GM18873 (cell line): Measurements from ENCODE around the gene RXRA.

Experiments
- ATAC-seq: cut with Tn5 transposase; IDR thresholded peaks from one replicate; pipeline ENCODE4 v1.9.1; 2021; ENCODE audit warnings: mild to moderate bottlenecking, moderate library complexity, moderate number of reproducible peaks; ENCODE audit not compliant: unreplicated experiment, low FRiP score

The RXRA gene

DNA sequence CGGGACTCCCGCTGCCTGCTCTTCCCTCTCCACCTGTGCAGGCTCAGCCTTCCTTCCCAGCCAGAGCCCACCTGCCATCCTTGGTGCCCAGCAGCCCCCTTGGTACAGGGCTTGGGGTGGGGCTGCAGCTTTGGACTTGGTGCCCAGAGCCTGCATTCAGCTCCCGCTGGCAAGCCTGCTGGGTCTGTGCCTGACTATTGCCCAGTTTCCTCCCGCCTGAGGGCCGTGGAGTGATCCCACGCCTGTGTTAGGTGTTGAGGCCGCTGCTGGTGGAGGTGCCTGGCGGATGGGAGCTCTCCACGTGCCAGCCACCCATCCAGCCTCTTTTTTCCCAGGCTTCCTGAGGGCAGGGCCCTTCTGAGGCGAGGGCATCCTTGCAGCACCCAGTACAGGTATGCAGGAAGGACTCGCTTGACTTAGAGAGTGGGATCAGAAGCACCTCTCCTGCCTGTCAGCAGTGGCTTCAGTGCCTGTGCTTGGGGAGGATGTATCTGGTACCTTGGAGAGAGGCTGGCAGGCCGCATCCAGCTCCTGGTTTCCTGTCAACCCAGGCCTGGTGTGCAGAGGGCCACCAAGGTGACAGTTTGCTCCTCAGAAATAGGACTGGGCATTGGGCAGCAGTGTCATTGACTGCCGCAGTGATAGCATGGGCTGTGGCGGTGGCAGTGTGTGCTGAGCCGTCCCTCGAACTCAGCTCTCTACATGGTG, 7.8 kb downstream of the RXRA start:
- no peak for ATAC-seq

GRCh38 chr9:134335061-134335460, 8.8 kb downstream of the RXRA start:
- no peak for ATAC-seq

- no peak for ATAC-seq
Measured at GRCh38 chr9:134335486-134336220, 9.4 kb downstream of the RXRA start.

DNA sequence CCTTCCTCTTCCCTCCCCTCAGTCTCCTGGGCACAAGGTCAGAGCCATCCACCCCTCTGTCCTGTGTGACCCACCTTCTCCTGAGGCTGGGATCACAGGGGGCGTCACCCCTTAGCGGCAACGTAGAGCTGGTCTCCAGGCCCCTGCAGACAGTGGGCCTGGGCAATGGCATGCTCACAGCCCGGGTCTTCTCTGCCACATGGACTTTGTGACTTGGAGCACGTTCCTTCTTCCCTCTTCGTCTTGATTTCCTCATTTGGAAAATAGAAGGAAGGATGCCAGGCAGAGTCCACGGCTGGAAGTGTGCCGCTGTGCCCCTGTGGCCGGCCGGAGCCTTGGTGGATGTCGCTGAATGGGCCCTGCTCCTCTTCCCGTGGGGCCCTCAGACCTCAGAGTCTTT, 10.0 kb downstream of the RXRA start:
- no peak for ATAC-seq

DNA sequence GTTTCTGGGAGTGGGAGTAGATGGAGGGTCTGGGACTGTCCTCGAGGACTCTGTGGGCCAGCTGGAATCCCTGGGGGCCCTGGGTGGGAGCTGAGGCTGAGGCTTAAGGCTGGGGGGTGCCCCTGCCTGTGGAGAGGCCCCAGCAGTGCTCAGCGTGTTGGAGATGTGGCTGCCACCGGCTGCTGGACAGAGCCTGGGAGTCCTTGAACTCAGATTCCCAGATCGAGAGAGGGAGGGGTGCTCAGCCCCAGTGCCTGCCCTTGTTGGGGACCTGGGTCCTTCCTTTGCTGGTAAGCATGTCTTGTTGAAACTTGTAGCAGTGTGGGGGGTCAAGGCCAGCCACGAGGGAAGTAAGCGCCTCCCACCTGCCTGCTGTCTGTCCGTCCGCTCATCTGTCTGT, 10.7 kb downstream of the RXRA start:
- no peak for ATAC-seq

- ATAC-seq, result no peak
Measured at GRCh38 chr9:134337469-134337868, 11.2 kb downstream of the RXRA start.

- ATAC-seq, result no peak
Measured at GRCh38 chr9:134338394-134339182, 12.3 kb downstream of the RXRA start.

DNA sequence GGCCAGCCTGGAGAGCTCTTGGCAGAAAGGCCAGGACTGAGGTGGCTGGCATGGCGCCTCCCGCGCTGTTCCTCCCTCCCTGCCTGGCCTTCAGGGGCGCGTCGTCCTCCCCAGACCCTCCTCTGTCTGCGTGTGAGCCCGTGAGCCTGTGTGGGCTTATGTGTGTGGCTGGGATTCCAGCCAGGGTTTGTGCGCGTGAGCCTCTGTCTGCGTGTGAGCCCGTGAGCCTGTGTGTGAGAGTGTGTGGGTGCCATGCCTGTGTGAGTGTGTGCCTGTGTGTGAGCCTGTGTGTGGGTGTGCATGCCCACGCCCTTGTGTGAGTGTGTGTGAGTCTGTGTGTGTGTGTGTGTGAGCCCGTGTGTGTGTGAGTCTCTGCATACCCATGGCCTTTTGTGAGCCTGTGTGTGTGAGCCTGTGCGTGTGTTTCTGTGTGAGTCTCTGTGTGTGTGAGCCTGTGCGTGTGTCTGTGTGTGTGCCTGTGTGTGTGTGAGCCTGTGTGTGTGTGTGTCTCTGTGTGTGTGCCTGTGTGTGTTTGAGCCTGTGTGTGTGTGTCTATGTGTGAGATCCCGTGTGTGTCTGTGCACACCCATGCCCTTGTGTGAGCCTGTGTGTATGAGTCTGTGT, 13.0 kb downstream of the RXRA start:
- no peak for ATAC-seq

- no peak for ATAC-seq
Measured at GRCh38 chr9:134340475-134341160, 14.4 kb downstream of the RXRA start.

- ATAC-seq, result no peak
Measured at GRCh38 chr9:134341306-134341705, 15.1 kb downstream of the RXRA start.

DNA sequence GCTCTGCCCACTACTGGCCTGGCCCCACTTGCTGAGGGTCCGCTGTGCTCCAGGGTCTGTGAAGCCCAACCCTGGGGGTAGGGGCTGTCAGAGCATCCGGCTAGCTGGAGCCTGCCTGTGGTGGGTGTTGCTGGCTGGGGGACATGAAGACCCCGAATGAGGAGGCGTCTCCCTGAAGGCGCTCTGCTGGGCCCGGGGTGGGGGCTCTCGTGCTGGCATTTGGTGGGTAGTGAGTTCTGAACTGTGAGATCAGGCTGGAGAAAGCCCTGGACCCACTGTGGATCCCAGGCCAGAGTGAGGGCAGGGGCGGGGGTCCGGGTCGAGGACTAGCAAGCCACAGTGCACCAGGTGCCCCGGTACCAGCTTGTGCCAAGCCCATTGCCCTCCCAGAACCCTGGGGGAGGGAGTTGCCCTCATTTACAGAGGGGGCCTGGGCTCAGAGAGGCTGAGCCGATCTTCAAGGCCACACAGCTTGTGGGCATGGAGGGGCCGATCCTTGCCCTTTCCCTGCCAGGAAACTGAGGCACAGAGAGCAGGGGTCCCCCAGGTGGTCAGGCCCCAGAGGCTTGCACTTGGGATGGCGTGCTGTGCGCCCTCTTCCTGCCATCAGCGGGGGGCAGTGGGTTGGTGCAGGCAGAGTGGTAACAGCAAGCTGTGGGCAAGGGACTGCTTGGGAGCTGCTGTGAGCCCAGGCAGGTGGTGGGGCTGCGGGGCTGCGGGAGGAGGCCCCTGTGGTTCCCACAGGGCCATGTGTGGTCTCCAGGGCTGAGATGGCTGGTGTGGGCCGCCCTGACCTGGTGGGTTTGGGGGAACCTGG, 15.9 kb downstream of the RXRA start:
- ATAC-seq, result no peak

DNA sequence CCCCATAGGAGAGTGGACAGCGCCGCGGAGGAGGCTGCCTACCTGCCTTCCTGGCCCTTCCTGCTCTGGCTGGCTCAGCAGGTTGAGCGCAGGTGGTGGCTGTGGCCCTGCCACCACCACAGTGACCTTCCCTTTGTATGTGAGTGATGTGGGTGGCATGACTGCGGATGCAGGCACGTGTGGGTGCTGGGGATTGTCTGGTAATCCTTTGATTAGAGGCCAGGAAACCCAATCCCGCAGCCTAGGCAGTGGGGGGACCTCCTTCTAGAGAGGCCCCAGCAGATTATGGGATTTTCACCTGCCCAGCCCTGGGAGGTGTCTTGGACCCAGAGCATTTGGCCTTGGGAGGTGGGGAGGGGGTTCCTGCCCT, 16.5 kb downstream of the RXRA start:
- no peak for ATAC-seq

- no peak for ATAC-seq
Measured at GRCh38 chr9:134343637-134344036, 17.4 kb downstream of the RXRA start.

- no peak for ATAC-seq
Measured at GRCh38 chr9:134344068-134344799, 18.0 kb downstream of the RXRA start.

GRCh38 chr9:134344800-134345310, 18.6 kb downstream of the RXRA start:
- no peak for ATAC-seq

DNA sequence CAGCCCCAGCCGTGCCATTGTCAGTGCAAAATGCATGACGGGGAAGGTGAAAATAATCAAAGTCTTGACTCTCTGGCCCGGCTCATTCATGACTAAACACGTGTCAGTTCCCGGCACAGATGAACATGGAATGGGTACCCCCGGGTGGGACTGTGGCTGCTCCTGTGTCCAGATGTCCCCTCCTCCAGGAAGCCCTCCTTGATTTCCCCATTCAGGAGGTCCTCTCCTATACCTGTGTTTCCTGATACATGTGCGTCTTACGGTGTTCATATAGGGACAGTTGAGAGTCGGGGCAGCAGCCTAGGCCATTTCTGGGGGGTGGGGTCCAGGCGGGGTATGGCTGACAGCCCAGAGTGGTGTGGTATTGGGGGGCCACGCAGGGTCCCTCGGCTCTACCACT, 19.5 kb downstream of the RXRA start:
- no peak for ATAC-seq

GRCh38 chr9:134346151-134346550, 19.9 kb downstream of the RXRA start:
- no peak for ATAC-seq

- ATAC-seq, result no peak
Measured at GRCh38 chr9:134346840-134347583, 20.8 kb downstream of the RXRA start.
